Fibroblast of skin of right biceps (primary cell): ENCODE results near the gene PUSL1.
"Not testable (repeated sequence)": the region's sequence is repeated elsewhere in the genome, so short reads cannot be mapped to it uniquely, and the experiment has no call there.

Experiments used
- DNase-seq: peaks from one replicate; pipeline ENCODE4 v3.0.0-alpha.2; 2013

Gene PUSL1

DNA sequence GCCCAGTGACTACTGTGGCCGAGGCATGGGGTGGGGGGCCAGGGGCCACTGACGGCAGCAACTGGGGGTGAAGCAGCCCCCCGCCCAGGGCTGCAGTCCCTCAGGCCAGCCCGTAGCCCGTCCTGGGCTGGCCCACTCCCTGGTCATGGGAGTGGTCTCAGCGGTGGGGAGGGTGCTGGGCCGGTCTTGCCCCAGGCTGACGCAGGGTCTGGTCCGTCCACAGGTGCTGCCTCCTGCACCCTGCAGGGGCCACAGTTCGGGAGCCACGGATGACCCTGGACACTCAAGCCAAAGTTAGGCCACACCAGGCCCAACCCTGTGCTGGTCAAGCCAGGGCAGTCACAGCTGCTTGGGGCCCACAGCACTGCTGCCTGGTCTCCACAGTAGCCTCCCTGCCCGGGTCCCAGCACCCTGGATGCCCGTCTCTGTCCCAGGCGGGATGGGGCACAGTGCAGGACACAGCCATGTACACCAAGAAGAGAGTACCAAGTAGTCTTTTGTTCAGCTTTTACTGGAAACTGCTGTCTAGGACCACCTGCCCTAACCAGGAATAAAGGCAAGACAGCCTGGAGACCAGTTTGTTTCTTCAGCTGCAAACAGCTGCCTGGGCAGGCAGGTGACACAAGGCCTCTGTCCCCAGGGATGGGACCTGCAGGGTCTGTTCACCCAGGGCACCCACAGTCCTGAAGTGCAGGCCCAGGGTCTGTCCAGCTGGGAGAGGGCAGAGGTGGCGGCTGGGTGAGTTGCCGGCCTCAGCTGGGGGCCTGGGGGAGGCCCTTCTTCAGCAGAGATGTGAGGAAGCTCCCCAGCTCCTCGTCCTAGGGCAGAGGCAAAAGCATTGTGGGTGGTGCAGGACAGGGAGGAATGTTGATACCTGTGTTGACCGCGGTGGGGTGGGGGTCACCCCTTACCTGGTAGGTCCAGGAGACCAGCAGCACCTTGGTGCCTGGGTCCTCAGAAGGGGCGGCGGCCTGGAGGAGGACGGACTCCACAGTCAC is 3.0 kb downstream of the PUSL1 start:
- no peak for DNase-seq

DNA sequence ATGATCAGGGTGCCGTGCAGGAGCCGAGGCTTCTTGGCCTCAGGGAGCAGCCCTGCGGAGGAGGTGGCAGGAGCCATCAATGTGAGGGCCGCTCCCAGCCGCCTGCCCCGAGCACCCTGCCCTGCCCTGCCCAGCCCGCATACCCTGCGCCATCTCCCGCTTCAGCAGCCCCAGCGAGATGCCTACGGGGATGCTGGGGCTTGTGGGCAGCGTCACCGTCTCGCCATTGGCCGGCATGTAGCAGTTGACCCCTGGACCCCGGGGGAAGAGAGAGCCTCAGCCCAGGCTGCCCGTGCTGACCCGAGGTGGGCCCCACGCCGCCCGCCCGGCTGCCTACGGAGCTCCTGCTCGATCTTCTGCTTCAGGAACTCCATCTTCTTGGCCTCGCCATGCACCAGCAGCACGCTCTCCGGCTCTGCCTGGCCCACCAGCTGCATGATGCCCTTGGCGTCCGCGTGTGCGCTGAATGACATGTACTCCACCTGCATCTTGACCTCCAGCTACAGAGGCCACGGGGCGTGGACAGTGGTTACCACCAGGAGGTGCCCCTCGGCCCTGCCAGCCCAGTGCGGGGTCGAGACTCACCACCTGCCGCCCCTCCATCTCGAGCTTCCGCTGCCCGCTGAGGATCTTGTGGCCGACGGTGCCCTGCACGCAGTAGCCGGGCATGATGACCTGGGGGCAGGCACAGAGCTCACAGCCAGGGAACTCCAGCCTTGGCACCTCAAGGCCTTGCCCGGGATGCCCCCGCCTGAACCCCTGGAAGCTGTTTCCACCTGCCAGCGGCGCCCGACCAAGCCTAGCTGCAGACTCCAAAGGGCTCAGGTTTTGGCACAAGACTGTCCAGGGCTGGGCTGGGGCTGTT is 4.3 kb downstream of the PUSL1 start:
- DNase-seq: no peak

DNA sequence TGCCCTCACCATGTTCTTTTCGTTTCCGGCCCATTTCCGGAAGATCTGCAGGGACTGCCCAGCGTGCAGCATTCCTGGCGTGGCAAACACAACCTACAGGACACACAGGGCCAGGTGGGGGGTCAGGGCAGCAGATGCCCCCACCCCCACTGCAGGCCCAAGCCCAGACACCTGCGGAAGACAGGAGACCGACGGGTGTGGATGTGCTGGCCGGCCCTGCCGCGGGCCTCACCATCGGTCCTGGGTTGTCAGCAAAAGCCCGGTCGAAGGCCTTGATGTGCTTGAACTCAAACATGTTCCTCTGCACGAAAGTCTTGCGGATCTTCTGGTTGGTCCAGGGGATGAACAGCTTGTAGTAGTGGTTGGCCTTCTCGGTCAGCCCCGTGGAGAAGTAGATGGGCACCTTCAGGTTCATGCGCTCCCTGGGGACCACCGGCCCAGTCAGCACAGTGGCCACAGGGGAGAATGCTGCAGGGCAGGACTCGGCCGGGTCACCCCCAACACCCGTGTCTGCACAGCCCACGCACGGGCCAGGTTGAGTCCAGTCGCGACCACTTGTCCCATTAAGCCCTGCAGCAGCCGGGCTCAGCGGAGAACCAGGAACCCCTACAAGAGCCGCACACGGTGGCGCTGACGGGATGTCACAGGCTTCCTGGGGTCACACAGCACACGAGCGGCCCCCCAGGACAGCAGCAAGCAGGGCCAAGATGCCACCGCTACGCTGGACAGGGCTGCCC is 5.3 kb downstream of the PUSL1 start:
- no peak for DNase-seq

DNA sequence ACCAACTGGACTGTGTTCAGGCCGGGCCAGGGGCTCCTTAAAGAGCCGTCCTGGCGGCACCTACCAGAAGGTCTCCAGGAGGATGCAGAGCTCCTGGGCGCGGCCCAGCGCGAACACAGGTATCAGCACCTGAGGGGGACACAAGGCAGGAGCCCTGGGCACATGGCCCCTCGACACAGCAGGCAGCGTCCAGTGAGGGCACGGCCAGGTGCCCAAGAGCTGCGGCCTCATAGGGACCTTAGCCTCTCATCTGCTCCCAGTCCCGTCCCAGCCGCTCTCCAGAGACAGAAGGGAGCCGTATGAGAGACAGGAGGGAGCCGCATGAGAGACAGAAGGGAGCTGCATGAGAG is 5.8 kb downstream of the PUSL1 start:
- no peak for DNase-seq

DNA sequence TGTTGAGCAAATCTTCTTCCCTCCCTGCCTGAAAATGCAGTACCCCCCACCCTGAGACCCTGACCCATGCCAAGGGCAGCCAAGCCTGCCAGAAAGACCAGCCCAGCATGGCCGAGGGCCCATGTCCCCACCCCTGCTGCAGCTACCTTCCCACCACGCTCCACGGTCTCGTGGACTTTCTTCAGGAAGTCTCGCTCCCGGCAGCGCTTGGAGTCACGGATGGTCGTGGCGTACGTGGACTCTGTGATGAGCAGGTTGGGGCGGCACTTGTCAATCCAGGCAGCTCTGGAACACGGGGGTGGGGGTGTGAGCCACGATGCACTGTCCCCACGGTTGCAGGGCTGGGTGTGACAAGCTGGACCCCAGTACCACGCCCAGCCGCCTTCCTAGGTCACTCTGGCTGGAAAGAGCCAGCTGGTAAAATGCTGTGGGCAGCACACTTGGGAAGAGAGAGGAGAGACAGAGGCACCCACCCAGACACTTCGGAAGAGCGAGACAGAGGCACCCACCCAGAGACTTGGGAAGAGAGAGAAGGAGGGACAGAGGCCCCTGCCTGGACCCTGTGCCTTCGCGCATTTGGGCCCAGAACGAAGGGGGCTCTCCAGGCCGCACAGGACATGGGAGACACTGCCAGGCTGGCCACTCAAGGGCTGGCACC is 6.4 kb downstream of the PUSL1 start:
- DNase-seq: no peak

DNA sequence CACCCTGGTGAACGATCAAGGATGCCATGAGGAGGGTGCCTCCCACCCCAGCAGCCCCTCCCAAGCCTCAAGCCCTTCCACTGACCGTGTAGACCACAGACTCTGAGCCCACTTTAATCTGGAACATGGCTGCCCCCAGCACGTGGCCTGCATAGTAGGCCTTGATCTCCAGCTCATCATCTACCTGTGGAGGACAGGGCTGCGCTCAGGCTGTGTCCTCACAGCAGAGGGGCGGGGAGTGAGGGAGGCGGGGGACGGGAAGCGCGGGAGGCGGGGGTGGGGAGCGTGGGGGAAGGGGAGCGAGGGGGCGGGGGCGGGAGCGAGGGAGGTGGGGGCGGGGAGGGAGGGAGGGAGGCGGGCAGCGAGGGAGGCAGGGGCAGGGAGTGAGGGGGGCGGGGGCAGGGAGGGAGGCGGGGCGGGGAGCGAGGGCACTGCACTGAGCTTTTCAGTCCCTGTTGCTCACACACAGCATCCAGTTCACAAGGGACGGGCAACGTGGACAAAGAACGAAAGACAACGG is 7.1 kb downstream of the PUSL1 start:
- DNase-seq: no peak

DNA sequence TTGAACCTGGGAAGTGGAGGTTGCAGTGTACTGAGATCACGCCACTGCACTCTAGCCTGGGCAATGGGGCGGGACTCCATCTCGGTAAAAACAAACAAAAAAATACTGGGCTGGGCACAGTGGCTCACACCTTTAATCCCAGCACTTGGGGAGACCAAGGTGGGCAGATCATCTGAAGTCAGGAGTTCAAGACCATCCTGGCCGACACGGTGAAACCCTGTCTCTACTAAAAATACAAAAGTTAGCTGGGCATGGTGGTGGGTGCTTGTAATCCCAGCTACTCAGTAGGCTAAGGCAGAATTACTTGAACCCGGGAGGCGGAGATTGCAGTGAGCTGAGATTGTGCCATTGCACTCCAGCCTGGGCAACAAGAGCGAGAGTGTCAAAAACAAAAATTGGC is 7.8 kb downstream of the PUSL1 start:
- DNase-seq: not testable (repeated sequence)

DNA sequence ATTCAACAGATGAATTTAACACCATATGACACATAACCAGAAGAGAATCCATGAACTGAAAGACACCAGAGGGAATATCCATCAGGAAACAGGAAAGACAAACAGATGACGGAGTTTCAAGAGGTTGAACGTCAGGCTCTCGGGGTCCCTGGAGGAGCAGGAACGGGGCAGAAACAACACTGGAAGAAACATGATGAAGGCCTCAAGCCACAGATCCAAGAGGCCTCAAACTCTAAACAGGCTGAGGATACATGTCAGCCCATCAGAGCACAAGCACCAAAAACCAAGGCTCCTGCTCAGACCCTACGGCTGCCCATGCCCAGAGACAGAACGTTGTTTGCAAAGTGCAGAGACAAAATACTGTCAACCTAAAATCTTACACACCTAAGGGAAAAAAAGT is 9.0 kb downstream of the PUSL1 start:
- DNase-seq: no peak

DNA sequence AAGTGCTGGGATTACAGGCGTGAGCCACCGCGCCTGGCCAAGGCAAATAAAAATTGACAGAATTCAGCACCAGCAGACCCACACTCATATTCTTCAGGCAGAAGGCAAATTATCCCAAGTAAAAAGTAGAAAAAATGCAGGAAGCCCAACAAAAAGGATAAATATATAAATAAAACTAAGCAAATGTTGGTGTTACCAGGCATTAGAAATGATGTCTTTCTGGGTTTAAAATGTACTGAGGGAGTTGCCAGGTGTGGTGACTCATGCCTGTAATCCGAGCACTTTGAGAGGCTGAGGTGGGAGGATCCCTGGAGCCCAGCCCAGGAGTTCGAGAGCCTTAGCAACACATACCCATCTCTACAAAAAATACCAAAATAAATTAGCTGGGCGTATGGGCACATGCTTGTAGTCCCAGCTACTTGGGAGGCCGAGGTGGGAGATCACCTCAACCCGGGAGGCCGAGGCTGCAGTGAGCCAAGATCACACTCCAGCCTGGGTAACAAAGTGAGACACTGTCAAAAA is 9.8 kb downstream of the PUSL1 start:
- peak; percentile 92 for DNase-seq

DNA sequence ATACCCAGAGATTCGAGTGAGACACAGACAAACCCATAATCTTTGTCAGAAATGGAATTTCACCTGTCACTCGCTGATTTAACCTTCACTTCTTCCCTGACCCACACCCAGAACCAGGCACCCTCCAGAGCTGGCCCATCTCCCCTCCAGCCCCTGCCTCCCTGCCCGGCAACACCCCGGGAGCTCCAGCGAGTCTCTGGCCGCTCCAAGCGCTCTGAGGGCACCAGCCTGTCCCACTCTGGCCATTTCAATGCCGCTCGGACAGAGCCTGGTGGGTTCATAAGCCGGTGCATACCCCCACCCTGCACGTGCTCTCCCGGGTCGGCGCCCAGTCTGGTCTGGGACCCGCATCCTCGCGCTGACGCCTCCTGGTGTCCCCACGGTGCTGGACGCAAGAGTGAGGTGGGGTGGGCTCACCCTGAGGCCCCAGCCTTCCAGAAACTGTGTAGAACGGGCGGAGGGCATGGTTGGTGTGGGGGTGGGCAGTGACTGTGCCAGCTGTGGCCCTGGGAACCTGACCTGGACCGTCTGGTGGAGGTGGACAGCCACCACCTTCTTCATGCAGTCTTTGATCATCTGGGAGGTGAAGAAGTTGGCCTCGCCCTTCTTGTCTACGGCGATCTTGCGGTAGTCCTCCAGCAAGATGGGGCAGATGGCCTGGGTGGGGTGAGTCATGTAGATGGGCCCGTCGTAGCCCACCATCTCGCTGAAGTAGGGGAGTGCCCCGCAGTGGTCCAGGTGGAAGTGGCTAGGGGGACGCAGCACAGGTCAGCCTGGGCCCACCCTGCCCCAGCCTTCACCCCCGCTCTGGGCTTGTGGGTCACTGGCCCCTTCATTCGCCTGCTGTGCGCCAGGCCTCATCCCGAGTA is 10.6 kb downstream of the PUSL1 start:
- no peak for DNase-seq

DNA sequence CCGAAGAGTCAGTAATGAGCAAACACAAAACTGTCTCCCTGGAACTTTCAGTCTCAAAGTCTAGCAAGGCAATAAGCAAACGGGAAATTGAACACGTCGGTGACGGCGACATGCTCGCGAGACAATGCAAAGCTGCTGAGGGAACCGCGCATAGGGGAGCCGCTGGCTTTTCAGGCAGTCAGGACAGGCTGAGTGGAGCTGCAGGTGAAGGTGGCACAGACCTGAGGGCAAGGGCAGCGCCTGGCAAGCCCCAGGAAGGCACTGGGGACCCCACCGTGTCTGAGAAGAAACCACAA is 11.2 kb downstream of the PUSL1 start:
- no peak for DNase-seq

DNA sequence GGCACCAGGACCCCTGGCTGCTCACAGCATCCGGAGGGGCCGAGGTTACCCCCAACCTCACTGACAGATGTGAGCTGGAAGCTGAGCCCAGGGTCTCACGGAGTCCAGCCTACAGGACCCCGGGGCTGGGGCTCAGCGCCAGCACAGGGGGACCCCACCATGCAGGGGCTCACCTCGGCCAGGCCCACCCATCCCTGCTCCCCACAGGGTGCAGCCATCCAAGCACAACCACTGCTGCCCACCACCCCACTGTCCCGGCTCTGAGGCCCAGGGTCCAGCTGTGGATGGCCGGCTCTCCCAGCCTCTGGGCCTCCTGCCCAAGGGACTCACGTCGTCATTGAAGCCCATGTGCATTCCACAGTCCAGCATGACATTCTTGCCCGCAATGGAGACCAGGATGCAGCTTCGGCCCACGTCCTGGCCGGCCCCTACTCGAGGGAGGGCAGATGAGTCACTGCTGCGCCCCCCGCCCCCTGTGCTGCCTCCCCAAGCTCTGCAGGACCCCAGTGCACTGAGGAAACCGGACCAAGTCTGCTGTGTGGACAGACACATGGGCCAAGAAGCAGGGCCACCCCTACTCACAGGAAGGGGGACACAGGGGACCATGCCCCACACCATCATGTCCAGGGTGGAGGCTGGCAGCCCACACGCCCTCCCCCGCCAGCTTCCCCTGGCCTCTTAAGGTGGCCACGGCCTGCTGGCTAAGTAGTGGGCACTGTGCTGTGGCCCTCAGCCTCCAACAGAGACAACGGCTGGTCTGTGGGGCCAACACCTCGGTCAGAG is 12.5 kb downstream of the PUSL1 start:
- DNase-seq: no peak

DNA sequence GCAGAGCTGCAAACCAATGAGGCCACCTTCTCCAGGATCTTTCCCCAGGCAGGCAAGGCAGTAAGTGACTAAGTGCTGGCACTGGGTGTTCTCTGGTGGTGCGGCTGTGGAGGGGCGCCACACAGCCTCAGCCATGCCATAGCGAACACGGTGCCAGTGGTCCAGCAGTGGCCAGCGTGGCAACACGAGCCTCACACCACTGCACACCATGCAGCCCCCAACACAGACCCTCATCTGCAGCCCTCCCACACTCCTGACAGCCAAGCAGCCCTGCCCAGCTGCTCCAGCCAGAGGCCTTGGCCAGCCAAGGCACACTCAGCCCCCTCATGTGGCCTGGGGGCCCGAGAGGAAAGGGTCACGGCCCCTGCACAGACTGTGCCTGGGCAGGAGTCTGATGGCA is 13.1 kb downstream of the PUSL1 start:
- no peak for DNase-seq

DNA sequence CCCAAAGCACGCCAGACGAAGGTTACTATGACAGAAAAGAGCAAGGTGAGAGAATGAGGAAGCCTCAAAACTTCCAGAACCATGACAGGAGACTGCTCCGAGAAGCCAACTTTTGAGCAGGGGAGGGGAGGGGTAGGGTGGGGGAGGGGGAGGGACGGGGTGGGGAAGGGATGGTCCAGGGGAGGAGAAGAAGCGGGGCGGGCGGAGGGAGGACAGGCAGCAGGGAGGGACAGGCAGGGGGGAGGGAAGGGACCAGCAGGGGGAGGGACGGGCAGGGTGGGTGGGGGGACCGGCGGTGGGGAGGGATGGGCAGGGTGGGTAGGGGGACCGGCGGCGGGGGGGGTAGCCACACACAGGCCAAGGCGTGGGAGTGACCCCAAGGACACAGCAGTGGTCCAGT is 14.0 kb downstream of the PUSL1 start:
- no peak for DNase-seq

DNA sequence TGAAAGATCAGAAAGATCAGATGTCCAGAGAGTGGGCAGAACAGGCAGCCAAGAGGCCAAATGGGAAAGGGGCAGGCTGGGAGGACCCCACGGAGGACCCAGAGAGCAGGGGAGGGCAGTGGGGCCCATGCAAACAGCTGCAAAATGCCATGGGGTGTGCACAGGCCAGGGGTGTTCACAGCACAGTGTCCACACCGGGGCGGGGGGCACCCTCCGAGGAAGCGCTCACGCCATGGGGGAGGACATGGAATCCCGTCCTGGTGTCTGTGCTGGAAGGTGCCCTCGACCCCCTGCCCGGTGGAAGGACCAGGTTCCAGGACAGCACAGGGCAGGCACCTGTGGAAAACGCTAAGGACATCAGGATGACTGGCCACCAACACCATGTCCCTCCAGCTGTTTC is 14.6 kb downstream of the PUSL1 start:
- DNase-seq: no peak

DNA sequence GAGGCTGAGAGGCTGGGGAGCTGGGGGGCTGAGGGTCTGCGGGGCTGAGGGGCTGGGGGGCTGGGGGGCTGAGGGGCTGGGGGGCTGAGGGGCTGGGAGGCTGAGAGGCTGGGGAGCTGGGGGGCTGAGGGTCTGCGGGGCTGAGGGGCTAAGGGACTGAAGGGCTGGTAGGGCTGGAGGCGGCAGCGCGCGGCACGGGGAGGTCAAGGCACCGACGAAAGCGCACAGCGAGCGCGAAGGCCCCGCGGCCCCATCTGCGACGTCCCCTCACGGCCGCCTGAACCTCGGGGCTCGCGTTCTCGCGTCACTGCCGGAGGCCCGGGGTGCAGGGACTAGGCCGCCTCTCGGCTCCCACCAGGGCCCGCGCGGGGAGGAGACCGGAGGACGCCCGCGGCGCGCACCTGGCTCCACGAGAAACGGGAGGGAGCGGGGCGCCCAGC is 15.7 kb downstream of the PUSL1 start:
- no peak for DNase-seq

DNA sequence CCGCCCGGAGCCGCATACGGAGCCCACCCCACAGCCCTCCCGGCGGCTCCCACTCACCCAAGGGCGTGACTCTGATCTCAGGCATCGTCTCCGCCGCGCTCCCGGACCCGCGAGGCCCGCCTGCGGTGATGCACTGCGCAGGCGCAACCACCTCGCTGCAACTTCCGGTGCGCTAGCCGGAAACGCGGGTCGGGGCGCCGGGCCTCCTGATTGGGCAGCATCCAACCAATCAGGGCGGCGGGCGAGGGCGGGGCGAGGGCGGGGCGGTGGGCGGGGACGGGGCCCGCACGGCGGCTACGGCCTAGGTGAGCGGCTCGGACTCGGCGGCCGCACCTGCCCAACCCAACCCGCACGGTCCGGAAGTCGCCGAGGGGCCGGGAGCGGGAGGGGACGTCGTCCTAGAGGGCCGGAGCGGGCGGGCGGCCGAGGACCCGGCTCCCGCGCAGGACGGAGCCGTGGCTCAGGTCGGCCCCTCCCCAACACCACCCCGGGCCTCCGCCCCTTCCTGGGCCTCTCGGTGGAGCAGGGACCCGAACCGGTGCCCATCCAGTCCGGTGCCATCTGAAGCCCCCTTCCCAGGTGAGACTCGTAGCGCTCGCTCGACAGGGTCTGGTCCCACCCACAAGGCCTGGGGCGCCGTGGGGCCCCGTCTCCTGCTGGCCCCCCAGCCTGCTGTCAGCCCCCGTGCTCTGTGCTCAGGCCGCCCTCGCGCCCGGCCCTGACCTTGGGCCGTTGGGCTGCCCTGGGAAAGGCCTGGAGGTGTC is 16.3 kb downstream of the PUSL1 start, which contains the start of the genes CPTP and INTS11:
CPTP (plus strand) TSS at position 279 of the 764 bp plus-strand sequence. CDS start 2,109 bp downstream, outside the sequence.
INTS11 (minus strand) TSS at position 137 of the 764 bp plus-strand sequence; CDS start at position 85, 52 bp downstream.
- peak; percentile 90 for DNase-seq

DNA sequence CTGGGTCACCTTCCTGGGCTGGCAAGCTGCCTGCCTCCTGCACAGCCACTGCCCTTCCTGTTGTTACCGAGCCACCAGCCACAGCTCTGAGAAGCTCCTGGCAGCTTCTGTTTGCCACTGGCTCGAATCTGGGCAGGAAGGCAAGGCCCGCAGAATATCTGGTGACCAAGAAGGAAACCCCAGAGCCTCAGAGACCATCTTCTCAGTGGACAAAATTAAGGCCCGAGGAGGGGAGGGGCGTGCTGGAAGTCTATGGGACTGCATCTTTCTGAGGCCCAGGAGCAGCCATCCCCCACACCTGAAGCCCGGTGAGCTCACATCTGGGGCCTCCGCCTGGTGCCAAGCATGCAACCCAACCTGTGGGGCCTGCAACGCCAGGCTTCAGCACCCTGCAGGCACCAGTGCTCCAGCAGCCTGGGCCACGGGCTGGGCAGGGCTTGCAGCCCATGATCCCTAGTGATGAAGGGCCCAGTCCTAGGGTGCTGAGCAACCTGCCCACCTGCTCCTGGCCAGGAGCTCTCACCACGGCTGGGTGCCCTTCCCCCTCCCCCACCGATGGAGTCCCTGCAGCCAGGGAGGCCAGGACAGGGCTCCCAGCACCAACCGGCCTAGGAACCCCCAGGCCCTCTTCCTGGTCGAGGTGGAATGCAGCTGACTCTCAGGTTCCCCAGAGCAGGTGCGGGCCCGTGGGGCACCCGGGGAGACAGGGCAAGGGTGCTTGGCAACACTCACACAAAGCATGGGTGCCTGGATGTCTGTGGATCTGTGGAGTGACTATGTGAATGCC is 17.1 kb downstream of the PUSL1 start:
- no peak for DNase-seq
